ENCODE results near the gene NIPA2. TPM values are rescaled to one million over a fixed set of nuclear protein-coding genes. Genes with fewer than 3 reads are reported as not detected.

Gene NIPA2
- total RNA-seq, 1 donor from 2014 or later: 81.0 TPM

GRCh38 chr15:22873841-22874240, 35.4 kb downstream of the NIPA2 start:
- no peak for DNase-seq (ENCODE audit: low spot score)
- H3K9me3 Mint-ChIP-seq (ENCODE audit: unreplicated experiment): no peaks in the 10 kb centered on the region
- H3K36me3 Mint-ChIP-seq (ENCODE audit: low read depth, unreplicated experiment): peaks cover 57% of the 10 kb centered on the region
- H3K27ac Mint-ChIP-seq (ENCODE audit: unreplicated experiment): no peak overlapping the region
- no peak for TF ChIP-seq CTCF (IDR thresholded peaks at IDR 0.05; ENCODE audit: unreplicated experiment)
- peaks cover 4% of the 10 kb centered on the region for H3K27me3 Mint-ChIP-seq (ENCODE audit: unreplicated experiment)
- no peak overlapping the region for H3K4me3 Mint-ChIP-seq (ENCODE audit: unreplicated experiment)
- H3K4me1 Mint-ChIP-seq (ENCODE audit: unreplicated experiment): peaks cover 9% of the 10 kb centered on the region

- Mint-ChIP-seq H3K4me1 (ENCODE audit: unreplicated experiment) (peaks cover 9% of the 10 kb centered on the region), H3K9me3 (ENCODE audit: unreplicated experiment) (no peaks in the 10 kb centered on the region), H3K4me3 (ENCODE audit: unreplicated experiment) (no peak overlapping the region), H3K27me3 (ENCODE audit: unreplicated experiment) (peaks cover 4% of the 10 kb centered on the region), H3K27ac (ENCODE audit: unreplicated experiment) (no peak overlapping the region), H3K36me3 (ENCODE audit: low read depth, unreplicated experiment) (peaks cover 57% of the 10 kb centered on the region)
- DNase-seq (ENCODE audit: low spot score): no peak
- TF ChIP-seq CTCF (IDR thresholded peaks at IDR 0.05; ENCODE audit: unreplicated experiment): no peak
These were observed 35.8 kb downstream of the NIPA2 start for GRCh38 chr15:22874256-22874655.

GRCh38 chr15:22874966-22875365, 36.5 kb downstream of the NIPA2 start:
- H3K27me3 Mint-ChIP-seq (ENCODE audit: unreplicated experiment): peaks cover 4% of the 10 kb centered on the region
- peaks cover 9% of the 10 kb centered on the region for H3K4me1 Mint-ChIP-seq (ENCODE audit: unreplicated experiment)
- H3K27ac Mint-ChIP-seq (ENCODE audit: unreplicated experiment): no peak overlapping the region
- no peak for DNase-seq (ENCODE audit: low spot score)
- no peak for TF ChIP-seq CTCF (IDR thresholded peaks at IDR 0.05; ENCODE audit: unreplicated experiment)
- H3K36me3 Mint-ChIP-seq (ENCODE audit: low read depth, unreplicated experiment): peaks cover 57% of the 10 kb centered on the region
- H3K4me3 Mint-ChIP-seq (ENCODE audit: unreplicated experiment): no peak overlapping the region
- no peaks in the 10 kb centered on the region for H3K9me3 Mint-ChIP-seq (ENCODE audit: unreplicated experiment)

- Mint-ChIP-seq H3K4me1 (ENCODE audit: unreplicated experiment) (peaks cover 9% of the 10 kb centered on the region), H3K36me3 (ENCODE audit: low read depth, unreplicated experiment) (peaks cover 67% of the 10 kb centered on the region), H3K27me3 (ENCODE audit: unreplicated experiment) (peaks cover 6% of the 10 kb centered on the region), H3K4me3 (ENCODE audit: unreplicated experiment) (peak overlapping the region; percentile 27), H3K9me3 (ENCODE audit: unreplicated experiment) (no peaks in the 10 kb centered on the region), H3K27ac (ENCODE audit: unreplicated experiment) (no peak overlapping the region)
- no peak for DNase-seq (ENCODE audit: low spot score)
- TF ChIP-seq CTCF (IDR thresholded peaks at IDR 0.05; ENCODE audit: unreplicated experiment): no peak
These were observed 38.7 kb downstream of the NIPA2 start for GRCh38 chr15:22877117-22877516.

- Mint-ChIP-seq H3K36me3 (ENCODE audit: low read depth, unreplicated experiment) (peaks cover 71% of the 10 kb centered on the region), H3K27ac (ENCODE audit: unreplicated experiment) (no peak overlapping the region), H3K9me3 (ENCODE audit: unreplicated experiment) (no peaks in the 10 kb centered on the region)
These were observed 39.1 kb downstream of the NIPA2 start for GRCh38 chr15:22877607-22878006.

More at GRCh38 chr15:22877607-22878006, 39.1 kb downstream of the NIPA2 start:
- peaks cover 9% of the 10 kb centered on the region for H3K4me1 Mint-ChIP-seq (ENCODE audit: unreplicated experiment)
- peaks cover 6% of the 10 kb centered on the region for H3K27me3 Mint-ChIP-seq (ENCODE audit: unreplicated experiment)
- TF ChIP-seq CTCF (IDR thresholded peaks at IDR 0.05; ENCODE audit: unreplicated experiment): no peak
- DNase-seq (ENCODE audit: low spot score): no peak
- peak overlapping the region; percentile 65 for H3K4me3 Mint-ChIP-seq (ENCODE audit: unreplicated experiment)
